A673 (cell line): ENCODE measurements around the gene DDX50. TPM values are rescaled to one million over a fixed set of nuclear protein-coding genes. Genes with fewer than 3 reads are reported as not detected.

Experiments used
- BruUV-seq: library from RNA; stranded (reverse); fragments of 400-500 nt; replicated peaks from 2 replicates; lab custom pipeline; 2021; lab: Mats Ljungman, UMichigan
- CTCF ChIA-PET: fragments of 300-600 bp; sonication (Branson Sonifier 250); formaldehyde crosslinking; loops from one replicate; lab custom pipeline; 2022; ENCODE audit warnings: antibody characterized with exemption; lab: Charles Lee
- POLR2A ChIA-PET: fragments of 300-600 bp; sonication (Branson Sonifier 250); formaldehyde crosslinking; loops from one replicate; lab custom pipeline; 2022; ENCODE audit warnings: antibody characterized with exemption; ENCODE audit not compliant: low non-redundant PET; lab: Charles Lee
- DNase-seq: peaks from one replicate; pipeline ENCODE4 v3.0.0-alpha.2; 2015; ENCODE audit warnings: low spot score
- H3K27ac ChIP-seq: fragments of 200-600 bp; sonication (generic); 2 replicates; pipeline ENCODE4 v1.5.1; 2016; ENCODE audit warnings: mixed run types, low read depth, mild to moderate bottlenecking, mixed read lengths, antibody characterized with exemption, low read length; ENCODE audit not compliant: poor library complexity, severe bottlenecking
- H3K27me3 ChIP-seq: fragments of 200-600 bp; sonication (generic); replicated peaks from 2 replicates; pipeline ENCODE4 v1.6.1; 2017; ENCODE audit warnings: mixed run types, low read depth, mild to moderate bottlenecking, mixed read lengths, antibody characterized with exemption, low read length; ENCODE audit not compliant: insufficient read depth, poor library complexity
- H3K36me3 ChIP-seq: fragments of 200-600 bp; sonication (generic); 2 replicates; pipeline ENCODE4 v1.6.1; 2016; ENCODE audit warnings: mixed run types, mild to moderate bottlenecking, mixed read lengths, antibody characterized with exemption, low read length; ENCODE audit not compliant: insufficient read depth, poor library complexity, severe bottlenecking
- H3K4me1 ChIP-seq: fragments of 200-600 bp; sonication (generic); 2 replicates; pipeline ENCODE4 v1.6.1; 2017; ENCODE audit warnings: mixed run types, mild to moderate bottlenecking, mixed read lengths, antibody characterized with exemption, low read length; ENCODE audit not compliant: insufficient read depth, poor library complexity, severe bottlenecking
- H3K4me3 ChIP-seq: fragments of 200-600 bp; sonication (generic); 2 replicates; pipeline ENCODE4 v1.5.1; 2016; ENCODE audit warnings: low read depth, mixed run types, mild to moderate bottlenecking, mixed read lengths, low read length; ENCODE audit not compliant: poor library complexity, severe bottlenecking
- H3K9me3 ChIP-seq: fragments of 200-600 bp; sonication (generic); 2 replicates; pipeline ENCODE4 v1.6.1; 2016; ENCODE audit warnings: mixed run types, low read depth, mild to moderate bottlenecking, mixed read lengths, antibody characterized with exemption, low read length; ENCODE audit not compliant: poor library complexity, severe bottlenecking
- EZH2 ChIP-seq: fragments of 200-600 bp; sonication (generic); IDR thresholded peaks from 2 replicates; pipeline ENCODE4 v1.6.1; 2017; ENCODE audit warnings: borderline replicate concordance, low read depth, mild to moderate bottlenecking, mixed read lengths, antibody characterized with exemption, low read length; ENCODE audit not compliant: poor library complexity, severe bottlenecking
- intact Hi-C: fragments of 100-400 bp; cut with micrococcal nuclease; formaldehyde crosslinking; loops from one replicate; pipeline ENCODE4 v1.10.0; 2022; ENCODE audit not compliant: unreplicated experiment
- total RNA-seq: library from RNA; stranded (reverse); gene quantifications from 2 replicates; pipeline ENCODE4 v1.2.3, GENCODE V29; 2021
- TF ChIP-seq, protein P1 (sequence below): fragments of 300-800, 200-600 bp; sonication (generic); conservative IDR thresholded peaks from 2 replicates; pipeline ENCODE4 v1.5.1; 2017; ENCODE audit warnings: low read depth, mild to moderate bottlenecking, antibody characterized with exemption, low read length, moderate library complexity, mixed read lengths

Gene DDX50
- total RNA-seq, 1 experiment from 2014 or later = 46.1 TPM

GRCh38 chr10:68900427-68901104 is 549 bp upstream of the DDX50 start:
- TSS peak; percentile 95 for BruUV-seq
- Histone ChIP-seq H3K9me3 (no peaks in the 10 kb centered on the region), H3K27ac (peak overlapping the region; percentile 98), H3K27me3 (no peaks in the 10 kb centered on the region), H3K36me3 (peaks cover 6% of the 10 kb centered on the region), H3K4me3 (peak overlapping the region; percentile 85), H3K4me1 (peaks cover 17% of the 10 kb centered on the region)
- TF ChIP-seq, protein P1, sequence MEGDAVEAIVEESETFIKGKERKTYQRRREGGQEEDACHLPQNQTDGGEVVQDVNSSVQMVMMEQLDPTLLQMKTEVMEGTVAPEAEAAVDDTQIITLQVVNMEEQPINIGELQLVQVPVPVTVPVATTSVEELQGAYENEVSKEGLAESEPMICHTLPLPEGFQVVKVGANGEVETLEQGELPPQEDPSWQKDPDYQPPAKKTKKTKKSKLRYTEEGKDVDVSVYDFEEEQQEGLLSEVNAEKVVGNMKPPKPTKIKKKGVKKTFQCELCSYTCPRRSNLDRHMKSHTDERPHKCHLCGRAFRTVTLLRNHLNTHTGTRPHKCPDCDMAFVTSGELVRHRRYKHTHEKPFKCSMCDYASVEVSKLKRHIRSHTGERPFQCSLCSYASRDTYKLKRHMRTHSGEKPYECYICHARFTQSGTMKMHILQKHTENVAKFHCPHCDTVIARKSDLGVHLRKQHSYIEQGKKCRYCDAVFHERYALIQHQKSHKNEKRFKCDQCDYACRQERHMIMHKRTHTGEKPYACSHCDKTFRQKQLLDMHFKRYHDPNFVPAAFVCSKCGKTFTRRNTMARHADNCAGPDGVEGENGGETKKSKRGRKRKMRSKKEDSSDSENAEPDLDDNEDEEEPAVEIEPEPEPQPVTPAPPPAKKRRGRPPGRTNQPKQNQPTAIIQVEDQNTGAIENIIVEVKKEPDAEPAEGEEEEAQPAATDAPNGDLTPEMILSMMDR = no peak
- no peak for TF ChIP-seq EZH2
- ChIA-PET CTCF (interaction anchor here (0.5 kb wide), 1 partner anchor 1040 kb away, joined by 3 read pairs; no protein-coding TSS in a partner anchor), POLR2A (interaction anchor here (0.6 kb wide), 1 partner anchor 417 kb away, joined by 3 read pairs; no protein-coding TSS in a partner anchor)
- intact Hi-C loops = loop anchor here (5.0 to 10.0 kb wide), 2 partner anchors 57 to 346 kb away; partner anchors contain the start of gene DDX21
- no peak for DNase-seq

- intact Hi-C loops = loop anchor here (5.0 to 10.0 kb wide), 2 partner anchors 55 to 348 kb away; partner anchors contain the start of gene DDX21
- Histone ChIP-seq H3K4me1 (peaks cover 17% of the 10 kb centered on the region), H3K36me3 (peaks cover 20% of the 10 kb centered on the region), H3K9me3 (no peaks in the 10 kb centered on the region), H3K4me3 (peak overlapping the region; percentile 85), H3K27me3 (no peaks in the 10 kb centered on the region), H3K27ac (no peak overlapping the region)
- no peak for DNase-seq
- ChIA-PET POLR2A (interaction anchor here (0.6 kb wide), 1 partner anchor 500 kb away, joined by 3 read pairs; no protein-coding TSS in a partner anchor), CTCF (no interaction called here)
- TF ChIP-seq, protein P1 = no peak
- no peak for TF ChIP-seq EZH2
- BruUV-seq = no TSS peak
Measured at GRCh38 chr10:68902382-68902781, 1.3 kb downstream of the DDX50 start.

DNA sequence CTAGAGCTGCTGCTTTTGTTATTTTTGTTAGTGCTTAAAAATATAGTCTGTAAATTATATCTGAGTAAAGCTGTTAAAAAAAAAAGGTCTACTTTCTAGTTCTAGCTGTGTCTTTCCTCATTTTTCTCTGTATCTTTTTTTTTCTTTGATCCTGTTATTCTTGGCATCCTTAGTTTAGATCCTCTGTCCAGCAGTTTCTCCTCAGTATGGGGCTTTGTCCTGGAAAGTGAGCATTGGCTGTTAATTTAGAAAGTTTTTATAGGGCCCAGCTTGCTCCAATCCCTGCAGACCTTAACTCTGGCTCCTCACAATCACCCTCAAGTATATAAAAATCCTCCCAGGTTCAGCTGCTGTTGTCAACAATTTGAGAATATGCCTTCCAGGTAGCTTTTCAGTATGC is 23.5 kb downstream of the DDX50 start:
- POLR2A ChIA-PET = no interaction called here

More for the DNA sequence above, 23.5 kb downstream of the DDX50 start:
- no peak overlapping the region for H3K27ac ChIP-seq
- H3K4me1 ChIP-seq = no peaks in the 10 kb centered on the region
- CTCF ChIA-PET = no interaction called here
- H3K4me3 ChIP-seq = no peak overlapping the region
- intact Hi-C loops = no loop called here
- H3K36me3 ChIP-seq = peaks cover 35% of the 10 kb centered on the region
- DNase-seq = no peak
- no peaks in the 10 kb centered on the region for H3K27me3 ChIP-seq
- BruUV-seq = no TSS peak
- no peak for TF ChIP-seq EZH2
- TF ChIP-seq, protein P1 = no peak
- no peaks in the 10 kb centered on the region for H3K9me3 ChIP-seq
